GM20431 (cell line): ENCODE data around the gene ZNF142.
"Not testable (repeated sequence)": the region's sequence is repeated elsewhere in the genome, so short reads cannot be mapped to it uniquely, and the experiment has no call there.

Experiments
- in situ Hi-C: fragments of 300-500 bp; cut with MseI, MboI; formaldehyde crosslinking; loops from one replicate; pipeline ENCODE4 v1.15.0; 2020; ENCODE audit warnings: low sequenced_read_pairs; ENCODE audit not compliant: unreplicated experiment

Gene ZNF142

GRCh38 chr2:218659258-218659987, at the start of gene ZNF142, which contains the start of gene BCS1L:
Gene ZNF142 (minus strand): TSS chr2:218659623. CDS start chr2:218656429, 3,194 bp downstream.
Gene BCS1L (plus strand): TSS chr2:218659683. CDS start chr2:218660988, 1,305 bp downstream.
- in situ Hi-C loops, result loop anchor here (25.0 kb wide), 2 partner anchors 178 to 247 kb away; partner anchors contain the start of genes PRKAG3 and VIL1

- in situ Hi-C loops, result no loop called here
These were observed 48.7 kb upstream of the ZNF142 start for GRCh38 chr2:218708086-218708485.

DNA sequence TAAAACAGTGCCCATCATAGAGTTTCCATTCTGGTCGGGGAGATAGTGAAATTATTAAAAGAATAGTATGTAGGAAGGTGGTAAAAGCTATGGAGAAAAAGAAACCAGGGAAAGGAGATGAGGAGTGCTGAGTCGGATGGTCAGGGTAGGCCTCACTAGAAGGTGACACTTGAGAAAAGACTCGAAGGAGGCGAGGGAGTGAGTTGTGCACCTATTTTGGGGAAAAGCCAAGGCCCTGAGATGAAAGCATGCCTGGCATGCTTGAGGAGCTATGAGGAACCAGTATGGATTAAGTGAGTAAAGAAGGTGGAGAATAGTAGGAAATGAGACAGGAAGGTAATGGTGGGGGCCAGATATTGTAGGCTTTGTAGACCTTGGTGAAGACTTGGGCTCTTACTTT, 43.9 kb upstream of the ZNF142 start:
- in situ Hi-C loops, result no loop called here

- in situ Hi-C loops, result no loop called here
These were observed 42.4 kb upstream of the ZNF142 start for GRCh38 chr2:218701806-218702205.

DNA sequence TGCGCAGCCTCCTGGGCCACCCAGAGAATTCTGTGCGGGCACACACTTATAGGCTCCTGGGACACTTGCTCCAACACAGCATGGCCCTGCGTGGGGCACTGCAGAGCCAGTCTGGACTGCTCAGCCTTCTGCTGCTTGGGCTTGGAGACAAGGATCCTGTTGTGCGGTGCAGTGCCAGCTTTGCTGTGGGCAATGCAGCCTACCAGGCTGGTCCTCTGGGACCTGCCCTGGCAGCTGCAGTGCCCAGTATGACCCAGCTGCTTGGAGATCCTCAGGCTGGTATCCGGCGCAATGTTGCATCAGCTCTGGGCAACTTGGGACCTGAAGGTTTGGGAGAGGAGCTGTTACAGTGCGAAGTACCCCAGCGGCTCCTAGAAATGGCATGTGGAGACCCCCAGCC, 39.5 kb upstream of the ZNF142 start:
- in situ Hi-C loops, result no loop called here

GRCh38 chr2:218694405-218695145, 35.2 kb upstream of the ZNF142 start:
- in situ Hi-C loops, result no loop called here

GRCh38 chr2:218691234-218691633, 31.8 kb upstream of the ZNF142 start:
- in situ Hi-C loops, result no loop called here

DNA sequence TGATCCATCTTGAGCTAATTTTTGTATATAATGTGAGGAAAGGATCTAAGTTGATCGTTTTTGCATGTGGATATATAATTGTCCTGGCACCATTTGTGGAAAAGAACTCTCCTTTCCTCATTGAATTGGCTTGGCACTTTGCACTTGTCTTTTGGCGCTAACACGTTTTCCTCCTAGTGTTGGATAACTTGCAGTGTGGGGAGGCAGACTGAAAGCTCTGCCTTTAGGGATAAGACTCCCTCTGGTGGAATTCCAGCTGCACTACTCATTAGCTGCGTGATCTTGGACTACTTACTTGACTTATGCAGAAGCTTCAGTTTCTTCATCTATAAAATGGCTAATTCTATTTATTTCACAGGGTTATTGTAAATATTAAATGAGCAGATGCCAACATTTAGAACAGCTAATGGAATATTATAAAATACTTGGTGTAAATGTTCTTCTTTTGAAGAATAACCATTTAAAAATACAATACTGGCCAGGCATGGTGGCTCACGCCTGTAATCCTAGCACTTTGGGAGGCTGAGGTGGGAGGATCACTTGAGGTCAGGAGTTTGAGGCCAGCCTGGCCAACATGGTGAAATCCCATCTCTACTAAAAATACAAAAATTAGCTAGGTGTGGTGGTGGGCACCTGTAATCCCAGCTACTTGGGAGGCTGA, 28.1 kb upstream of the ZNF142 start:
- in situ Hi-C loops, result not testable (repeated sequence)

DNA sequence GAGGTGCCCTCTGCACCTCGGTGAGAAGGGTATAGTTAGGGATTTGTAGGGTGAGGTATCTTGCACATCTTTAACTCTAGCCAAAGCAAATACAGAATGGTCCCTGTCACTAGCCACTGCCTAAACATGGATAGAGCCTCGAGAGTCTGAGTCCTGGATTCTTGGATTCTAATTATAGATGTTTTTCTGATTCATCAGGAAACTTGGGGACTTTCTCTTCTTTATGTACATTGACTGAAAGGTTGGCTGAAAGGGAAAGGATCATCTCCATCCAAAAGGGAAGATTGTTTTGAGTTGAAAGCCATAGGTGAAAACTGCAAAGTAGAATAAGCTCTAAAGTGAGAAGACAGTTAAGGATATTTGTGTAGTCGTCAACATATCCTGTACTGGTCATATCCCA, 20.6 kb upstream of the ZNF142 start:
- in situ Hi-C loops, result no loop called here

- in situ Hi-C loops, result no loop called here
These were observed 19.7 kb upstream of the ZNF142 start for GRCh38 chr2:218679119-218679518.

DNA sequence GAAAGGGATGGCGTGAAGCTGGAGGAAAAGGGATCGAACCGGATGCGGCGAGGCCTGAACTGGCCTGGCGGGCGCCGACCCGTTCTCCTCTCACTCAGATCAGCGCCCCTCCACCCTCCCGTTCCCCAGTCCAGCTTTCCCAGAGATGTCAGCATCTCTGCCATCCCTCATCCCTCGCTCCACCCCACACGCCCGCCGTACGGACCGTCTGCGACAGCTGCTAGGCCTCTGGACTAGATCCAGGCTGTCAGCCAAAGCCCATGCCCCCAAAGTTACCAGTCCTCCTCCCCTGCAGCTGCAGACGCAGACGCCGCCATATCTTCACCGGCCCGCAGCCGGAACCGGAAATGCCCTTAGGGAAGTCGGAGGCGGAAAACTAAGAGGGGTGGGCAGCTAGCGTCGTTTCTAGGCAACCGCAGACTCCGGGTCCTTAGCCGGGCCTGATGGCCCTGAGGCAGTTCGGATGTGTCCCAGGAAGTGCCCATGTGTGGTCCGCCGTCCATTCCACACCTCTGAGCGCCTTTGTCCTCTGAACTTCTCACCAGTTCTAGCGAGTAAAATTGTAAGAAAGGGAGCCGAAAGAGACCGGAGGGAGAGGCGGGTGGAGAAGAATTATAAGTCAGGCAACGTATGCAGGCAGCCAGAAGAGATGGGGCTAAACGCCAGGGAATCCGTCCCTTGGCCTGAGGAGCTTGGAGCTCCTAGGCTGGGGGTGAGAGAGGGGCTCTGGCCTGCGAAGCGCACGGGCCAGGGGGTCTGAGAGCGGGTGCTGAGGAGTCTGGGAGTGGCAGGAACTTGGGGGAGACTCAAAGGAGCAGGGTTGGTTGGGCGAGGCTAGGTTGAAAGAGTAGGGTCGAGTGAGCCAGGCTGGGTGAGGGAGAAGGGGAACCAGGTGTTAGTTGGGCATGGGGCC, 12.5 kb upstream of the ZNF142 start, which contains the start of the genes RNF25 and STK36:
Gene RNF25 (minus strand): TSS at position 349 of the 913 bp plus-strand sequence. CDS start 32 bp downstream, at position 317.
Gene STK36 (plus strand): TSS at position 433 of the 913 bp plus-strand sequence. CDS start 744 bp downstream, outside the sequence.
- in situ Hi-C loops, result loop anchor here (25.0 kb wide), 2 partner anchors 165 to 260 kb away; partner anchors contain the start of genes PRKAG3 and VIL1

- in situ Hi-C loops, result loop anchor here (25.0 kb wide), 2 partner anchors 166 to 259 kb away; partner anchors contain the start of genes PRKAG3 and VIL1
These were observed 11.8 kb upstream of the ZNF142 start for GRCh38 chr2:218671097-218671653.

DNA sequence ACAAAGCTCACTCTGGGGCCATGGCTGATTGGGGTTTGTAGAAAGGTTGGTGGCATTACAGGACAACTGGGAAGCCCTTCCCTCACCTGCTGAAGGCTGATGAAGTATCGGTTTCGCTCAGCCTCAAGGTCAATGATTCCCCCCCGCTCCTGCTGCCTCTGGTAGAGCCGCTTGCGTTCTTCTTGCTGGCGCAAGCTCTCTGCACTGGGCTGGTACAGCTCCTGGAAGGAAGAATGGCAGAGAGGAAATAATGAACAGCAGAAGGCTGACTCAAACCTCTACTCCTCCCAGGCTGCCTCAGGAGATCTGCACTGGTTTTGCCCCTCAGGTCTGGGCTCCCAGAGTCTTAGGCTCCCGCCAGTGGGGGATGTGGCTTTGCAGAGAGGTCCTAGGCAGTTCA, 5.2 kb upstream of the ZNF142 start:
- in situ Hi-C loops, result loop anchor here (25.0 kb wide), 2 partner anchors 173 to 252 kb away; partner anchors contain the start of genes PRKAG3 and VIL1

DNA sequence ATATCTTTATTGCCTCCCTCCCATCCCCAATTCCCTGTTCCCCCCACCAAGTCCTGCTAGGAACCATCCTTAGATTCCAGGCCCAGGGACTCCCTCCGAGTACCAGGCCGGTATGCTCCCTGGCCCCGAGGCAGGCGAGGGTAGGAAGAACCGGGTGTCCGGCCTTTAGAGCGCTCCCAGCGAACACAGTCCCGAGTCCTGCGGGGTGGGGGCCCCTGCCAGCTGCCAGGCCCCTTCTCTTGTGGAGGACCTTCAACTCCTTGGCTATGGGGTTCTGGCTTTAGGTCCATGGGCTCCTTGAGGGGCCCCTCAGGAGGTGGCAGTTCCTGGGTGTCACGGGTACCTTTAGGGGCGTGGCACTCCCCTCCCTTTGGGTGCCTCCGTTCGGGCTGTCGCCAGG, 4.5 kb upstream of the ZNF142 start:
- in situ Hi-C loops, result loop anchor here (25.0 kb wide), 2 partner anchors 173 to 252 kb away; partner anchors contain the start of genes PRKAG3 and VIL1

- in situ Hi-C loops, result loop anchor here (25.0 kb wide), 2 partner anchors 174 to 251 kb away; partner anchors contain the start of genes PRKAG3 and VIL1
These were observed 3.4 kb upstream of the ZNF142 start for GRCh38 chr2:218662827-218663226.

GRCh38 chr2:218662377-218662776, 3.0 kb upstream of the ZNF142 start:
- in situ Hi-C loops, result loop anchor here (25.0 kb wide), 2 partner anchors 175 to 250 kb away; partner anchors contain the start of genes PRKAG3 and VIL1

DNA sequence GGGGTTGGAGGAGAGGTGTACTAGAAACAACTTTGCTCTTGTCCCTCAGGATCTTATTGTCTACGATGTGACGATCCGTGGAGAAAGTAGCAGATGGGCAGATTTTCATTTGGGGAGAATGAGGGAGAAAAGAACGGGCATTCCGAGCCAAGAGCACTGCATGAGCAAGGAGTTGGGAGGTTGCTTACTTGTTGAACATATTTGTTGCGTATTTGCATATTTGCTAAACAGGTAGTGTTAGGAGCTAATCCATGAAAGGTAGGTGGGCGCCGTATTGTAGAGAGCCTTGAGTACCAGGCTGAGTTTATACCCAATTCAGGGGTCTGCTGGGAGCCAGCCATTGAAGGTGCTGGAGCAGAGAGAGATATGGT, 550 bp upstream of the ZNF142 start:
- in situ Hi-C loops, result loop anchor here (25.0 kb wide), 2 partner anchors 177 to 248 kb away; partner anchors contain the start of genes PRKAG3 and VIL1

DNA sequence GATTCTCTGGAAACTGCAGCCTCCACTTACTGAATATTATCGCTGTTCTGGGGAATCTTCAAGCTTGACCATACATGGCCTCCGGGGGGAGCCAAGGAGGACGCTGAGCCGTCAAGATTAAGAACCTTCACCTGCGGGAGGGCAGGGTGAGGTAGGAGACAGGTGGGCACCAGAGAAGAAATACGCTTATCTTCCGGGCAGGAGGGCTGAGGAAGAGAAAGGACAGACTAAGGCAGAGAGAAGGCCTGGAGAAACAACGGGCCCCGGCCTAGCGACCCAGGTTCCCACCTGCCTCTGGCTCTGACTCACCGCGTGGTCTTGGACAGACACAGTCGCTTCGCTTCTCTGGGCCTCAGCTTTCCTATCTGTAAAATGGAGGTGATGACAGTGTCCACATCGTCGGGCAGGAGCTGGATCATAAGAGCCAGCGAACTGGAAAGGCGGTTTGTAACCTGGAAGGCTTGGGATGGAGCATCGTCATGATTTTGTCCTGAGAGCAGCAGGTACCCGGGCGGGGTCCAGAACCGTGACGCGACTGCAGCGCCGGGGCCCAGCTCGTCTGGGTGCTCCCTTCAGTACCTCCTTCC, 659 bp downstream of the ZNF142 start:
- in situ Hi-C loops, result loop anchor here (25.0 kb wide), 2 partner anchors 179 to 246 kb away; partner anchors contain the start of genes PRKAG3 and VIL1
